Small intestine (tissue), 7 donors: ENCODE data around the gene TRPM3. TPM values are rescaled to one million over a fixed set of nuclear protein-coding genes. Genes with fewer than 3 reads are reported as not detected.
"Not testable (repeated sequence)": the region's sequence is repeated elsewhere in the genome, so short reads cannot be mapped to it uniquely, and the experiment has no call there.

Experiments used
- DNase-seq, 2 donors: peaks; one replicate each; pipeline versions ENCODE4 v3.0.0 to v3.0.0-alpha.2; 2013
- FAIRE-seq: peaks from 2 replicates; lab custom pipeline; 2012; peaks lifted over from hg19 to GRCh38; lab: Jason Lieb, UNC
- H3K27ac ChIP-seq, 3 donors: one replicate each; pipeline ENCODE4 v1.5.1; 2013; ENCODE audit warnings: low read length in 2 of 3, mild to moderate bottlenecking in 2 of 3, control low read depth in 1 of 3, inconsistent platforms in 1 of 3, low read depth in 1 of 3, moderate library complexity in 1 of 3
- H3K27me3 ChIP-seq, 3 donors: one replicate each; pipeline ENCODE4 v1.6.1; 2013; ENCODE audit warnings: low read length in 3 of 3, inconsistent platforms in 1 of 3; ENCODE audit not compliant: control insufficient read depth in 3 of 3, insufficient read depth in 3 of 3
- H3K36me3 ChIP-seq, 3 donors: one replicate each; pipeline ENCODE4 v1.6.1; 2013; ENCODE audit warnings: low read length in 3 of 3, inconsistent platforms in 1 of 3, low read depth in 1 of 3, mild to moderate bottlenecking in 1 of 3, moderate library complexity in 1 of 3; ENCODE audit not compliant: control insufficient read depth in 3 of 3, insufficient read depth in 2 of 3
- H3K4me1 ChIP-seq, 3 donors: one replicate each; pipeline ENCODE4 v1.6.1; 2013; ENCODE audit warnings: low read length in 2 of 3, inconsistent platforms in 1 of 3, low read depth in 1 of 3, mild to moderate bottlenecking in 1 of 3, moderate library complexity in 1 of 3; ENCODE audit not compliant: control insufficient read depth in 3 of 3, insufficient read depth in 2 of 3
- H3K4me3 ChIP-seq, 3 donors: one replicate each; pipeline ENCODE4 v1.5.1; 2013; ENCODE audit warnings: low read length in 3 of 3, control low read depth in 1 of 3, inconsistent platforms in 1 of 3, low read depth in 1 of 3, mild to moderate bottlenecking in 1 of 3, moderate library complexity in 1 of 3
- H3K9me3 ChIP-seq, 2 donors: one replicate each; pipeline ENCODE4 v1.6.1; 2013; ENCODE audit warnings: low read depth in 1 of 2, low read length in 1 of 2; ENCODE audit not compliant: control insufficient read depth in 2 of 2, insufficient read depth in 1 of 2
- WGBS, 3 donors: extraction: QIAGEN DNeasy Blood & Tissue Kit; methylation state at CpG; one replicate each; pipeline ENCODE4 v1.1.7; 2013; 5-methylcytosine and 5-hydroxymethylcytosine counted together
- polyA plus RNA-seq, 4 donors: library from polyadenylated mRNA; stranded (reverse) in 3 of 4; unstranded in 1 of 4; fragments of 200-250 nt in 3 of 4; fragments of 120-200 nt in 1 of 4; gene quantifications; one replicate each; pipeline versions ENCODE4 v1.2.1 to v1.2.3, GENCODE V29; 2013
- donor health status: healthy with polysubstance abuse.
- donor health status: control.
- donor health status: control.
- donor health status: Bipolar disorder and iron deficiency.
- donor health status: healthy.

Gene TRPM3
- polyA plus RNA-seq, 4 donors = 0.15 to 2.5 (median 0.78) TPM

- Histone ChIP-seq H3K4me3 (no peak overlapping the region), H3K27me3 (no peaks in the 10 kb centered on the region), H3K9me3 (peaks cover 0 to 3% of the 10 kb centered on the region in 2 donors), H3K27ac (no peak overlapping the region), H3K4me1 (no peaks in the 10 kb centered on the region), H3K36me3 (no peaks in the 10 kb centered on the region)
- FAIRE-seq (no peak), DNase-seq (no peak)
- WGBS, 3 donors = 76 to 86% (median 81%) methylated on average over 1 of the region's 1 CpG
These were observed 133.4 kb downstream of the TRPM3 start for GRCh38 chr9:70987986-70988385.

- Histone ChIP-seq H3K4me1 (no peaks in the 10 kb centered on the region), H3K9me3 (peaks cover 0 to 3% of the 10 kb centered on the region in 2 donors), H3K27me3 (no peaks in the 10 kb centered on the region), H3K36me3 (no peaks in the 10 kb centered on the region), H3K4me3 (no peak overlapping the region), H3K27ac (no peak overlapping the region)
- WGBS, 3 donors = 89 to 97% (median 93%) methylated on average over 2 of the region's 2 CpGs
- DNase-seq (no peak), FAIRE-seq (no peak)
These were observed 134.4 kb downstream of the TRPM3 start for GRCh38 chr9:70986984-70987383.

GRCh38 chr9:70983723-70984295 lies 137.6 kb downstream of the TRPM3 start:
- WGBS, 3 donors = 22 to 38% (median 37%) methylated on average over 1 of the region's 1 CpG
- FAIRE-seq = no peak
- Histone ChIP-seq H3K36me3 (no peaks in the 10 kb centered on the region), H3K4me1 (no peaks in the 10 kb centered on the region), H3K27ac (no peak overlapping the region), H3K9me3 (peaks cover 0 to 3% of the 10 kb centered on the region in 2 donors), H3K27me3 (no peaks in the 10 kb centered on the region), H3K4me3 (no peak overlapping the region)
- DNase-seq = no peak

GRCh38 chr9:70981312-70981711 lies 140.1 kb downstream of the TRPM3 start:
- H3K4me1 ChIP-seq = no peaks in the 10 kb centered on the region
- no peak for DNase-seq
- FAIRE-seq = no peak
- WGBS, 3 donors = 12 to 37% (median 29%) methylated on average over 1 of the region's 1 CpG
- no peak overlapping the region for H3K4me3 ChIP-seq
- H3K36me3 ChIP-seq = no peaks in the 10 kb centered on the region
- H3K27me3 ChIP-seq = no peaks in the 10 kb centered on the region
- peaks cover 0 to 3% of the 10 kb centered on the region in 2 donors for H3K9me3 ChIP-seq
- no peak overlapping the region for H3K27ac ChIP-seq

- FAIRE-seq = no peak
- 56 to 70% (median 65%) methylated on average over 4 of the region's 4 CpGs for WGBS, 3 donors
- no peak for DNase-seq
These were observed 141.5 kb downstream of the TRPM3 start for GRCh38 chr9:70979966-70980365.

GRCh38 chr9:70978085-70978484 lies 143.3 kb downstream of the TRPM3 start:
- WGBS, 3 donors = 71 to 77% (median 77%) methylated on average over 3 of the region's 3 CpGs
- FAIRE-seq = no peak

More at GRCh38 chr9:70979966-70980365, 141.5 kb downstream of the TRPM3 start:
- Histone ChIP-seq H3K9me3 (peaks cover 0 to 3% of the 10 kb centered on the region in 2 donors), H3K4me1 (no peaks in the 10 kb centered on the region), H3K4me3 (no peak overlapping the region), H3K36me3 (no peaks in the 10 kb centered on the region), H3K27me3 (no peaks in the 10 kb centered on the region), H3K27ac (no peak overlapping the region)

GRCh38 chr9:70975821-70976220 lies 145.6 kb downstream of the TRPM3 start:
- DNase-seq (no peak), FAIRE-seq (no peak)
- no peaks in the 10 kb centered on the region for H3K4me1 ChIP-seq
- no peaks in the 10 kb centered on the region for H3K9me3 ChIP-seq
- H3K27ac ChIP-seq = no peak overlapping the region
- no peaks in the 10 kb centered on the region for H3K27me3 ChIP-seq
- H3K4me3 ChIP-seq = no peak overlapping the region
- WGBS, 3 donors = 66 to 68% (median 66%) methylated on average over 5 of the region's 5 CpGs
- no peaks in the 10 kb centered on the region for H3K36me3 ChIP-seq

More at GRCh38 chr9:70978085-70978484, 143.3 kb downstream of the TRPM3 start:
- Histone ChIP-seq H3K4me3 (no peak overlapping the region), H3K27ac (no peak overlapping the region), H3K36me3 (no peaks in the 10 kb centered on the region), H3K9me3 (no peaks in the 10 kb centered on the region), H3K27me3 (no peaks in the 10 kb centered on the region), H3K4me1 (no peaks in the 10 kb centered on the region)
- DNase-seq = no peak

GRCh38 chr9:70971723-70972122 lies 149.7 kb downstream of the TRPM3 start:
- Histone ChIP-seq H3K36me3 (no peaks in the 10 kb centered on the region), H3K9me3 (no peaks in the 10 kb centered on the region), H3K4me3 (no peak overlapping the region), H3K27ac (no peak overlapping the region), H3K27me3 (no peaks in the 10 kb centered on the region), H3K4me1 (no peaks in the 10 kb centered on the region)
- DNase-seq = no peak
- no peak for FAIRE-seq
- WGBS, 3 donors = 81 to 87% (median 87%) methylated on average over 1 of the region's 1 CpG

GRCh38 chr9:70966380-70966779 lies 155.0 kb downstream of the TRPM3 start:
- not testable (repeated sequence) for H3K27ac ChIP-seq, H3K27me3 ChIP-seq, H3K4me3 ChIP-seq, FAIRE-seq, H3K4me1 ChIP-seq, H3K36me3 ChIP-seq, DNase-seq, H3K9me3 ChIP-seq
- WGBS, 3 donors = 85 to 89% (median 85%) methylated on average over 3 of the region's 3 CpGs
